Measurements from ENCODE around the gene CSAD.

- TF ChIP-seq CTCF (IDR thresholded peaks at IDR 0.05) (no peak), EZH2 (IDR thresholded peaks at IDR 0.05; ENCODE audit: borderline replicate concordance, insufficient read depth, low read depth, low read length, poor library complexity, severe bottlenecking) (no peak)
These were observed 33.1 kb downstream of the CSAD start for GRCh38 chr12:53147653-53148052.
